Neuronal stem cell (in vitro differentiated cells): Measurements from ENCODE around the gene DESI2.

Experiments
- DNase-seq: peaks from one replicate; pipeline ENCODE4 v3.0.0-alpha.2; 2013; ENCODE audit warnings: low spot score
- H2AFZ ChIP-seq: one replicate; pipeline ENCODE4 v1.6.1; 2013; ENCODE audit warnings: mild to moderate bottlenecking, low read length, inconsistent platforms
- H2AK5ac ChIP-seq: 2 replicates; pipeline ENCODE4 v1.6.1; 2013; ENCODE audit warnings: low read depth, mild to moderate bottlenecking, inconsistent platforms, low read length, moderate library complexity, mixed read lengths
- H2BK120ac ChIP-seq: 2 replicates; pipeline ENCODE4 v1.6.1; 2013; ENCODE audit warnings: low read depth, mild to moderate bottlenecking, inconsistent platforms, low read length, moderate library complexity, mixed read lengths
- H2BK12ac ChIP-seq: one replicate; pipeline ENCODE4 v1.6.1; 2013; ENCODE audit warnings: low read length, inconsistent platforms
- H2BK15ac ChIP-seq: 2 replicates; pipeline ENCODE4 v1.6.1; 2013; ENCODE audit warnings: mild to moderate bottlenecking, low read length, inconsistent platforms, mixed read lengths
- H2BK5ac ChIP-seq: one replicate; pipeline ENCODE4 v1.6.1; 2013; ENCODE audit warnings: inconsistent platforms, mild to moderate bottlenecking, low read length, moderate library complexity
- H3K14ac ChIP-seq: one replicate; pipeline ENCODE4 v1.6.1; 2013; ENCODE audit warnings: low read length, inconsistent platforms
- H3K18ac ChIP-seq: 2 replicates; pipeline ENCODE4 v1.6.1; 2013; ENCODE audit warnings: low read length, inconsistent platforms
- H3K23ac ChIP-seq: 2 replicates; pipeline ENCODE4 v1.6.1; 2013; ENCODE audit warnings: low read depth, mild to moderate bottlenecking, mixed read lengths, low read length, inconsistent platforms; ENCODE audit not compliant: poor library complexity
- H3K27ac ChIP-seq: replicated peaks from 3 replicates; pipeline ENCODE4 v1.5.1; 2013; ENCODE audit warnings: low read length, inconsistent platforms
- H3K27me3 ChIP-seq, 3 experiments: 2 replicates each; pipeline ENCODE4 v1.6.1; 2013; ENCODE audit warnings: low read length in 3 of 3, mild to moderate bottlenecking in 2 of 3, inconsistent platforms in 1 of 3, low read depth in 1 of 3, mixed read lengths in 1 of 3, moderate library complexity in 1 of 3; ENCODE audit not compliant: control insufficient read depth in 3 of 3, insufficient read depth in 3 of 3
- H3K36me3 ChIP-seq, 2 donors: replicated peaks in 1 of 2; 2 replicates each; pipeline ENCODE4 v1.6.1; 2013; ENCODE audit warnings: low read length in 2 of 2; ENCODE audit not compliant: control insufficient read depth in 2 of 2, insufficient read depth in 2 of 2
- H3K4ac ChIP-seq: 2 replicates; pipeline ENCODE4 v1.6.1; 2013; ENCODE audit warnings: inconsistent platforms, mild to moderate bottlenecking, low read length, moderate library complexity
- H3K4me1 ChIP-seq, 2 donors: 1 replicate in 1 of 2; 2 replicates in 1 of 2; pipeline ENCODE4 v1.6.1; 2013; ENCODE audit warnings: low read length in 2 of 2, low read depth in 1 of 2; ENCODE audit not compliant: control insufficient read depth in 2 of 2, insufficient read depth in 1 of 2
- H3K4me2 ChIP-seq: one replicate; pipeline ENCODE4 v1.6.1; 2013; ENCODE audit warnings: mild to moderate bottlenecking, low read length, inconsistent platforms; ENCODE audit not compliant: insufficient read depth, poor library complexity, severe bottlenecking
- H3K4me3 ChIP-seq, 2 donors: 2 replicates each; pipeline ENCODE4 v1.5.1; 2013; ENCODE audit warnings: low read length in 2 of 2, mild to moderate bottlenecking in 2 of 2, inconsistent platforms in 1 of 2, moderate library complexity in 1 of 2
- H3K79me1 ChIP-seq: one replicate; pipeline ENCODE4 v1.6.1; 2013; ENCODE audit warnings: low read depth, mild to moderate bottlenecking, inconsistent platforms, low read length, moderate library complexity
- H3K9ac ChIP-seq: one replicate; pipeline ENCODE4 v1.6.1; 2013; ENCODE audit warnings: mild to moderate bottlenecking, low read depth, low read length, inconsistent platforms; ENCODE audit not compliant: poor library complexity
- H3K9me3 ChIP-seq, 2 donors: replicated peaks in 1 of 2; 2 replicates each; pipeline versions ENCODE3 to v1.6.1; 2013; ENCODE audit warnings: low read length in 2 of 2, mild to moderate bottlenecking in 2 of 2, inconsistent platforms in 1 of 2, low read depth in 1 of 2, mixed read lengths in 1 of 2, moderate library complexity in 1 of 2; ENCODE audit not compliant: control insufficient read depth in 2 of 2, insufficient read depth in 1 of 2
- H4K8ac ChIP-seq: one replicate; pipeline ENCODE4 v1.6.1; 2013; ENCODE audit warnings: low read depth, mild to moderate bottlenecking, inconsistent platforms, low read length, moderate library complexity
- H4K91ac ChIP-seq: one replicate; pipeline ENCODE4 v1.6.1; 2013; ENCODE audit warnings: low read length, low read depth, mild to moderate bottlenecking, inconsistent platforms; ENCODE audit not compliant: poor library complexity
- WGBS, 2 donors: extraction: QIAGEN DNeasy Blood & Tissue Kit; methylation state at CpG; one replicate each; pipeline ENCODE4 v1.1.7; 2013; ENCODE audit warnings: missing lambda C conversion rate in 2 of 2, mixed read lengths in 1 of 2; ENCODE audit not compliant: insufficient read length in 2 of 2, insufficient replicate concordance in 1 of 2; ENCODE audit errors: extremely low coverage in 2 of 2; 5-methylcytosine and 5-hydroxymethylcytosine counted together

Gene DESI2

GRCh38 chr1:244674446-244674845 lies 21.5 kb downstream of the DESI2 start:
- Histone ChIP-seq H2BK5ac (no peak overlapping the region), H4K91ac (no peak overlapping the region), H3K27me3 (no peaks in the 10 kb centered on the region), H2AK5ac (no peak overlapping the region), H2AFZ (no peak overlapping the region), H3K9me3 (peaks cover 0 to 14% of the 10 kb centered on the region in 2 donors), H3K9ac (no peak overlapping the region), H3K27ac (no peak overlapping the region), H4K8ac (no peak overlapping the region), H3K4me1 (no peaks in the 10 kb centered on the region), H3K23ac (no peak overlapping the region), H3K4ac (no peak overlapping the region), H2BK120ac (no peak overlapping the region), H3K18ac (no peak overlapping the region), H2BK15ac (no peak overlapping the region), H3K79me1 (no peaks in the 10 kb centered on the region), H3K36me3 (peaks cover 0 to 31% of the 10 kb centered on the region in 2 donors), H2BK12ac (no peak overlapping the region), H3K4me2 (no peak overlapping the region), H3K4me3 (no peak overlapping the region), H3K14ac (no peak overlapping the region)
- no CpG with 5 or more reads among the region's 4 CpGs for WGBS, 2 donors
- no peak for DNase-seq

- no peak overlapping the region for H3K14ac ChIP-seq
- no peak overlapping the region for H3K4ac ChIP-seq
- no CpG with 5 or more reads among the region's 2 CpGs for WGBS, 2 donors
- H4K8ac ChIP-seq: no peak overlapping the region
- H4K91ac ChIP-seq: no peak overlapping the region
- no peak overlapping the region for H3K4me3 ChIP-seq
- no peaks in the 10 kb centered on the region for H3K27me3 ChIP-seq
- no peak overlapping the region for H3K18ac ChIP-seq
- no peak for DNase-seq
- H3K4me2 ChIP-seq: no peak overlapping the region
- H2AK5ac ChIP-seq: no peak overlapping the region
- H2BK15ac ChIP-seq: no peak overlapping the region
- H3K4me1 ChIP-seq: no peaks in the 10 kb centered on the region
- H3K9me3 ChIP-seq: peaks cover 0 to 13% of the 10 kb centered on the region in 2 donors
- no peak overlapping the region for H2BK12ac ChIP-seq
- H3K79me1 ChIP-seq: peaks cover 1% of the 10 kb centered on the region
- H2BK120ac ChIP-seq: no peak overlapping the region
- no peak overlapping the region for H2BK5ac ChIP-seq
- peaks cover 0 to 28% of the 10 kb centered on the region in 2 donors for H3K36me3 ChIP-seq
- no peak overlapping the region for H3K27ac ChIP-seq
- no peak overlapping the region for H3K9ac ChIP-seq
- H2AFZ ChIP-seq: no peak overlapping the region
- no peak overlapping the region for H3K23ac ChIP-seq
Measured at GRCh38 chr1:244675167-244675566, 22.2 kb downstream of the DESI2 start.

GRCh38 chr1:244678697-244679096 lies 25.8 kb downstream of the DESI2 start:
- H3K9me3 ChIP-seq: no peaks in the 10 kb centered on the region
- no peak overlapping the region for H3K27ac ChIP-seq
- no peak overlapping the region for H3K4me3 ChIP-seq
- H2BK5ac ChIP-seq: no peak overlapping the region
- peaks cover 2 to 19% of the 10 kb centered on the region in 2 donors for H3K36me3 ChIP-seq
- no peak overlapping the region for H2BK120ac ChIP-seq
- H4K91ac ChIP-seq: no peak overlapping the region
- H3K14ac ChIP-seq: no peak overlapping the region
- H3K23ac ChIP-seq: no peak overlapping the region
- H2AK5ac ChIP-seq: no peak overlapping the region
- H2AFZ ChIP-seq: no peak overlapping the region
- no peaks in the 10 kb centered on the region for H3K27me3 ChIP-seq
- no peak overlapping the region for H3K9ac ChIP-seq
- no peak for DNase-seq
- H4K8ac ChIP-seq: no peak overlapping the region
- no peak overlapping the region for H3K18ac ChIP-seq
- no peak overlapping the region for H2BK12ac ChIP-seq
- H3K4ac ChIP-seq: no peak overlapping the region
- H3K4me1 ChIP-seq: no peaks in the 10 kb centered on the region
- H3K79me1 ChIP-seq: peaks cover 2% of the 10 kb centered on the region
- no peak overlapping the region for H3K4me2 ChIP-seq
- H2BK15ac ChIP-seq: no peak overlapping the region
- WGBS, 2 donors: no CpG with 5 or more reads among the region's 6 CpGs

GRCh38 chr1:244680667-244681066 lies 27.7 kb downstream of the DESI2 start:
- Histone ChIP-seq H3K4me2 (no peak overlapping the region), H3K18ac (no peak overlapping the region), H3K4me1 (no peaks in the 10 kb centered on the region), H3K27me3 (no peaks in the 10 kb centered on the region), H3K9ac (no peak overlapping the region), H2BK120ac (no peak overlapping the region), H2BK12ac (no peak overlapping the region), H3K9me3 (no peaks in the 10 kb centered on the region), H3K14ac (no peak overlapping the region), H3K4ac (no peak overlapping the region), H2BK5ac (no peak overlapping the region), H3K27ac (no peak overlapping the region), H2AK5ac (no peak overlapping the region), H4K8ac (no peak overlapping the region), H3K36me3 (peaks cover 2 to 11% of the 10 kb centered on the region in 2 donors), H2AFZ (no peak overlapping the region), H3K4me3 (no peak overlapping the region), H3K79me1 (peaks cover 2% of the 10 kb centered on the region), H4K91ac (no peak overlapping the region), H2BK15ac (no peak overlapping the region), H3K23ac (no peak overlapping the region)
- no CpG with 5 or more reads among the region's 1 CpG for WGBS, 2 donors
- DNase-seq: no peak
